Vagina (tissue), 2 donors: ENCODE data around the gene VPS39. TPM values are rescaled to one million over a fixed set of nuclear protein-coding genes. Genes with fewer than 3 reads are reported as not detected.

Experiments used
- DNase-seq, 2 donors: peaks; one replicate each; pipeline ENCODE4 v3.0.0-alpha.2; 2017; ENCODE audit errors: extremely low spot score in 2 of 2
- H3K27ac ChIP-seq: fragments of 200-600 bp; sonication (generic); one replicate; pipeline ENCODE4 v1.5.1; 2019
- H3K27me3 ChIP-seq: fragments of 200-600 bp; sonication (generic); one replicate; pipeline ENCODE4 v1.5.1; 2019
- H3K36me3 ChIP-seq, 2 donors: fragments of 200-600 bp; sonication (generic); one replicate each; pipeline ENCODE4 v1.5.1; 2017 to 2019
- H3K4me1 ChIP-seq: fragments of 200-600 bp; sonication (generic); one replicate; pipeline ENCODE4 v1.5.1; 2019
- H3K4me3 ChIP-seq, 2 donors: fragments of 200-600 bp; sonication (generic); 1 replicate in 1 of 2; 2 replicates in 1 of 2; pipeline ENCODE4 v1.5.1; 2016 to 2019
- H3K9me3 ChIP-seq: fragments of 200-600 bp; sonication (generic); one replicate; pipeline ENCODE4 v1.5.1; 2019
- CTCF ChIP-seq, 3 experiments: fragments of 450-650 bp in 2 of 3; fragments of 200-600 bp in 1 of 3; sonication (generic) in 1 of 3; IDR thresholded peaks; one replicate each; pipeline ENCODE4 v1.5.1; 2017 to 2019; ENCODE audit warnings: antibody characterized with exemption in 3 of 3, mild to moderate bottlenecking in 2 of 3, moderate library complexity in 2 of 3
- POLR2A ChIP-seq, 2 donors: fragments of 450-650 bp; IDR thresholded peaks; one replicate each; pipeline ENCODE4 v1.6.1; 2017; ENCODE audit warnings: antibody characterized with exemption in 2 of 2, mild to moderate bottlenecking in 2 of 2, moderate library complexity in 2 of 2
- POLR2AphosphoS5 ChIP-seq, 2 donors: sonication (generic); formaldehyde crosslinking; IDR thresholded peaks; one replicate each; pipeline ENCODE4 v1.9.0; 2017; ENCODE audit warnings: antibody characterized with exemption in 2 of 2, mild to moderate bottlenecking in 2 of 2, low read depth in 1 of 2; ENCODE audit not compliant: insufficient read depth in 1 of 2
- intact Hi-C: fragments of 100-400 bp; cut with DNase I; formaldehyde crosslinking; loops from one replicate; pipeline ENCODE4 v1.15.1; 2023
- total RNA-seq: library from RNA; depleted of rRNA; stranded (reverse); fragments of >200 nt; gene quantifications from one replicate; pipeline ENCODE4 v1.2.3, GENCODE V29; 2016

VPS39 gene
- total RNA-seq, 1 donor from 2014 or later, result 85.2 TPM

- Histone ChIP-seq H3K36me3 (peaks cover 0 to 39% of the 10 kb centered on the region in 2 donors), H3K27me3 (no peaks in the 10 kb centered on the region), H3K4me3 (no peak overlapping the region), H3K27ac (no peak overlapping the region), H3K4me1 (peaks cover 4% of the 10 kb centered on the region), H3K9me3 (no peaks in the 10 kb centered on the region)
- no peak for DNase-seq
- intact Hi-C loops, result no loop called here
- no peak for TF ChIP-seq POLR2A (IDR thresholded peaks at IDR 0.05)
These were observed 14.7 kb downstream of the VPS39 start for GRCh38 chr15:42193383-42193782.

GRCh38 chr15:42191610-42192346 is 16.3 kb downstream of the VPS39 start:
- Histone ChIP-seq H3K4me1 (peaks cover 4% of the 10 kb centered on the region), H3K4me3 (no peak overlapping the region), H3K27ac (no peak overlapping the region), H3K9me3 (no peaks in the 10 kb centered on the region), H3K27me3 (no peaks in the 10 kb centered on the region), H3K36me3 (peaks cover 0 to 44% of the 10 kb centered on the region in 2 donors)
- TF ChIP-seq POLR2AphosphoS5 (IDR thresholded peaks at IDR 0.05; ENCODE audit: insufficient read depth in 1 of 2, low read depth in 1 of 2), result no peak
- TF ChIP-seq CTCF (IDR thresholded peaks at IDR 0.05), result no peak
- no peak for TF ChIP-seq POLR2A (IDR thresholded peaks at IDR 0.05)
- DNase-seq, result no peak
- intact Hi-C loops, result no loop called here

- Histone ChIP-seq H3K36me3 (peaks cover 0 to 58% of the 10 kb centered on the region in 2 donors), H3K27me3 (no peaks in the 10 kb centered on the region), H3K4me1 (peaks cover 4% of the 10 kb centered on the region), H3K4me3 (no peak overlapping the region), H3K9me3 (no peaks in the 10 kb centered on the region), H3K27ac (no peak overlapping the region)
- no peak for DNase-seq
- TF ChIP-seq CTCF (IDR thresholded peaks at IDR 0.05) (no peak), POLR2AphosphoS5 (IDR thresholded peaks at IDR 0.05; ENCODE audit: insufficient read depth in 1 of 2, low read depth in 1 of 2) (no peak), POLR2A (IDR thresholded peaks at IDR 0.05) (no peak)
- intact Hi-C loops, result no loop called here
These were observed 17.7 kb downstream of the VPS39 start for GRCh38 chr15:42190370-42190769.

GRCh38 chr15:42185801-42186200 is 22.3 kb downstream of the VPS39 start:
- intact Hi-C loops, result no loop called here
- no peaks in the 10 kb centered on the region for H3K27me3 ChIP-seq
- H3K36me3 ChIP-seq, result peaks cover 0 to 87% of the 10 kb centered on the region in 2 donors
- no peaks in the 10 kb centered on the region for H3K9me3 ChIP-seq
- no peaks in the 10 kb centered on the region for H3K4me1 ChIP-seq
- TF ChIP-seq POLR2AphosphoS5 (IDR thresholded peaks at IDR 0.05; ENCODE audit: insufficient read depth in 1 of 2, low read depth in 1 of 2) (no peak), POLR2A (IDR thresholded peaks at IDR 0.05) (no peak), CTCF (IDR thresholded peaks at IDR 0.05) (no peak)
- no peak overlapping the region for H3K27ac ChIP-seq
- no peak for DNase-seq
- H3K4me3 ChIP-seq, result no peak overlapping the region

- no peak for TF ChIP-seq POLR2AphosphoS5 (IDR thresholded peaks at IDR 0.05; ENCODE audit: insufficient read depth in 1 of 2, low read depth in 1 of 2)
- TF ChIP-seq CTCF (IDR thresholded peaks at IDR 0.05), result no peak
- TF ChIP-seq POLR2A (IDR thresholded peaks at IDR 0.05), result no peak
- no peaks in the 10 kb centered on the region for H3K9me3 ChIP-seq
- DNase-seq, result no peak
- no peaks in the 10 kb centered on the region for H3K27me3 ChIP-seq
- no peak overlapping the region for H3K4me3 ChIP-seq
- H3K4me1 ChIP-seq, result no peaks in the 10 kb centered on the region
- no peak overlapping the region for H3K27ac ChIP-seq
- H3K36me3 ChIP-seq, result peaks cover 0 to 88% of the 10 kb centered on the region in 2 donors
- intact Hi-C loops, result no loop called here
These were observed 23.4 kb downstream of the VPS39 start for GRCh38 chr15:42184736-42185135.
